HK-2 (cell line): Measurements from ENCODE around the gene RCAN2.

Experiments
- DNase-seq: peaks from one replicate; pipeline ENCODE4 v3.0.0-alpha.2; 2018; ENCODE audit not compliant: unreplicated experiment

RCAN2 gene

GRCh38 chr6:46215777-46216176 is 275.5 kb downstream of the RCAN2 start:
- DNase-seq = no peak

- DNase-seq = no peak
These were observed 276.0 kb downstream of the RCAN2 start for GRCh38 chr6:46215213-46215612.

DNA sequence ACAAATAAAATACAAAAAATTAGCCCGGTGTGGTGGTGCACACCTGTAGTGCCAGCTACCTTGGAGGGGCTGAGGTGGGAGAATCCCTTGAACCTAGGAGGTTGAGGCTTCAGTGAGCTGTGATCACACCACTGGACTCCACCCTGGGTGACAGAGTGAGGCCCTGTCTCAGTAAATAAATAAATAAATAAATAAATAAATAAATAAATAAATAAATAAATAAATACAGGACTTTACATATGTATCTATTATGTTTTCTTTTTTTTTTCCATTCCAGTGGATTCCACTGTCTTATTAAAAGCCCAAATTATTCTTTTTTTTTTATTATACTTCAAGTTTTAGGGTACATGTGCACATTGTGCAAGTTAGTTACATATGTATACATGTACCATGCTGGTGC is 279.3 kb downstream of the RCAN2 start:
- no peak for DNase-seq

DNA sequence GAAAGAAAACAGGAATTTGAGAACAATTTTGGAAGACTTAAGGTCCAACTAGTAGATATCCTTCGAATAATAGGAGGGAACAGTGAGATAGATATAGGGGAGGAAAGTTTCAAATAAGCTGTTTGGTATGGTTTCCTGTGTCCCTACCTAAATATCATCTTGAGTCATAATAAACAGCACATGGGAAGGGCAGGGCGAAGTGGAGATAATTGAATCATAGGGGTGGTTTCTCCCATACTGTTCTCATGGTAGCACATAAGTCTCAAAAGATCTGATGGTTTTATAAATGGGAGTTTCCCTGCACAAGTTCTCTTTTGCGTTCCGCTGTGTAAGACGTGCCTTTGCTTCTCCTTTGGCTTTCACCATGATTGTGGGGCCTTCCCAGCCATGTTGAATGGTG is 281.0 kb downstream of the RCAN2 start:
- DNase-seq = no peak

GRCh38 chr6:46208303-46208702 is 282.9 kb downstream of the RCAN2 start:
- DNase-seq = no peak

GRCh38 chr6:46207174-46207573 is 284.1 kb downstream of the RCAN2 start:
- no peak for DNase-seq

DNA sequence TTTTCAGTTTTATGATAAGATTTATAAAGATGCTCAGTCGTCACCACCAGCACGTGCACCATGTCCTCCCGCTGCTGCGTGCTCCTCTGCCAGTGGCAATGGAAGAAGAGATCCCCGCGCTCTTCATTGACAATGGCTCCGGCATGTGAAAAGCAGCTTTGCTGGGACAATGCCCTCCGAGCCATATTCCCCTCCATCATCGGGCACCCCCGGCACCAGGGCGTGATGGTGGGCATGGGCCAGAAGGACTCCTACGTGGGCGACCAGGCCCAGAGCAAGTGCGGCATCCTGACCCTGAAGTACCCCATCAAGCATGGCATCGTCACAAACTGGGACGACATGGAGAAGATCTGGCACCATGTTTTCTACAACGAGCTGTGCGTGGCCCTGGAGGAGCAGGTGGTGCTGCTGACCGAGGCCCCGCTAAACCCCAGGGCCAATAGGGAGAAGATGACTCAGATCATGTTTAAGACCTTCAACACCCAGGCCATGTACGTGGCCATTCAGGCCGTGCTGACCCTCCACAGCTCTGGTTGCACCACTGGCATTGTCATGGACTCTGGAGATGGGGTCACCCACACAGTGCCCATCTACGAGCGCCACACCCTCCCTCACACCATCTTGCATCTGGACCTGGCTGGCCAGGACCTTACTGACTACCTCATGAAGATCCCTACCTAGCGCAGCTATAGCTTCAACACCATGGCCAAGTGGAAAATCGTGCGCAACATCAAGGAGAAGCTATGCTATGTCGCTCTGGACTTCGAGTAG is 286.2 kb downstream of the RCAN2 start:
- no peak for DNase-seq

DNA sequence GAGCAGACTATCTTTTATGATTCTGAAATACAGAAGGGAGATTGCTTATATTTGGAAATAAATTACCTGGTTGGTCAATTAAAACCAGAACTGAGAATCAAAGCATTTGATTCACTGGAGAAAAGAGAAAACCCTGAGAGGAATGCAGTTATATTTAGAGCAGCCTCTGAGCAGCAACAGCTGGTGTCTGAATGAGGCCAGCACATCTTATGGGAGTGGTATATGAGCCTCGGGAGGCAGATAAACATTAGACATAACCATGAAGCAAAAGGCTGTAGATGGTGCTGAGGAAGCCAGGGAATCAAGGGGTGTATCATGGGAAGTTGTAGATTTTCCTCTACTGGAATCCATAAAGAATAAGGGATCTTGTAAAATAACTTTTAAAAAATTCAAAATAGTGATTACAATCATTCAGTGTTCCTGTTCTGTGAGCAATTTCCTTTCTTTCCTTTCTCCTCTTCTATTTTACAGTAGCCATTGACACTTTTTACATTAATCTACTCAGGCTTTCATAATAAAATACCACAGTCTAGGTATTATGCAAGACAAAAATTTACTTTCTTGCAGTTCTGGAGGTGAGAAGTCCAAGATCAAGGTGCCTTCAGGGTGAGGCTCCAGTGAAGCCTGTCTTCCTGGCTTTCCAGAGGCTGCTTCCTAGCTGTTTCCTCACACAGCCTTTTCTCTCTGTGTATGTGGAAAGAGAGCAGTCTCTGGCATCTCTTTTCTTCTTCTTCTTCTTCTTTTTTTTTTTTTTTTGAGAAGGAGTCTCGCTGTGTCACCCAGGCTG is 287.7 kb downstream of the RCAN2 start:
- DNase-seq = no peak

DNA sequence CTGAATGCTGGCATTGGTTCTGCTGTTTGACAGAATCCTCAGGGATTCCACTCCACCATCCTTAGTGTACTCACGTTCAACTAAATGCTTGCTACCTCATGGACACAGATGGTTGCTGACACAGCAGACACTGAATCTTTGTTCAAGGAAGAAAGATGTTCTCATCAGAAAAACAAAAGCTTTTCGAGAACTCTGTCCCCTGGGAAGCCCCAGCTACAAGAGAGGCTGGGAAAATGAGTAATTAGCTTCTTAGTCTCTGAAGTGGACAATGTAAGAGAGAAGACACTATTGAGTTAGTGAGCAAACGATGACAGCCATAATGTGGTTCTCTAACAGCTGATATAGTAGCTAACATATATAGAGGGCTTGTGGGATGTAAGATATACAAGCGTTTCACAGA is 289.5 kb downstream of the RCAN2 start:
- no peak for DNase-seq

DNA sequence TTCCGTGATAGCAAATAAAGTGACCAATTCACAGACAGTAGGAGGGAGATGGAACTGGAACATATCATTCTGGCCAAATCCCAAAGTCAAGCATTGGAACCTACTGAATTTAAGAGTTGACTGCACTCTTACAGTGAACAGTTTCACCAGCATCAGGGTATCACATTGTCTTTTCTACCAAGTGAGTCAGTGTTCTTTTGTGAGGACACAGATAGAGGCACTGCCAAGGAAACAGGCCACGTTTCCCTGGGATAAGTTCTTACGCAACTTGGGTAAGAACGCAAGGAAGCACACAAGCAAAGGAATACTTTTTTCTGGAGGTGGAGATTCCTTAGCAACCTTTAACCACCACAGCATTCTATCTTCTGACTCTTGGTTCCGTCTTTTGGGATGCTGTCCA is 291.9 kb downstream of the RCAN2 start:
- DNase-seq = no peak

- peak; percentile 10 for DNase-seq
These were observed 299.3 kb downstream of the RCAN2 start for GRCh38 chr6:46191961-46192360.

- DNase-seq = no peak
These were observed 300.4 kb downstream of the RCAN2 start for GRCh38 chr6:46190889-46191288.

DNA sequence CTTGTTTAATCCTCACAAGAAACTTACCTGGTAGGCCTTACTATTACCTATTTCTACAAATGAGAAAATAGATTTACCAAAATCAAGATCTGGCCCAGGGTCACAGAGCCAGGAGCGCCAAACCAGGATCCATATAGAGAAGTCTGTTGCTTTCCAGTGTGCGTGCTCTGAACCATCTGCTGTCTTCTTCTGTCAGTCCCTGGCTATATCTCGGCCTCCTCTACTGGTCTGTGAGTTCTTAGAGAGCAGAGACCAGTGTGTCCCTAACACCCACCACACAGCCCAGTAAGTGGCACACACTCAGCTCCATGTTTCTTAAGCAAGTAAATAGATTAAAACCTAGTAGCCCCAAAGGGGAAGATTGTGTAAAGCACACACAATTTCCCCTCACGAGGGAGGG is 301.5 kb downstream of the RCAN2 start:
- no peak for DNase-seq

DNA sequence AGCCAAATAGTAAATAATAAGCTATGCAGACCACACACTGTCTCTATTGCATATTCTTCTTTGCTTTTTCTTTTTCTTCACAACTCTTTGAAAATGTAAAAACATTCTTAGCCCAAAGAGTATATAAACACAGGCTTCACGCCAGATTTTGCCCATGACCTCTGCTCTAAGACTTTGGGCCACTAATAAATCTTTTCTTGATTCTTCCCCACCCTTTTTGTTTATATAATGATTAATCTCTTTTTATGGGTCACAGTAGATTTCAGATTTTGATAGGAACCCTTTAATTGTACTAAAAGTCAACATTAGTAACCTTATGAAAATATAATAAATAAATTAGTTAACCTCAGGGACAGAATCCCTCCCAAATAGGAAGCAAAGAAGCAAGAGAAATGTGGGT is 304.7 kb downstream of the RCAN2 start:
- DNase-seq = no peak

DNA sequence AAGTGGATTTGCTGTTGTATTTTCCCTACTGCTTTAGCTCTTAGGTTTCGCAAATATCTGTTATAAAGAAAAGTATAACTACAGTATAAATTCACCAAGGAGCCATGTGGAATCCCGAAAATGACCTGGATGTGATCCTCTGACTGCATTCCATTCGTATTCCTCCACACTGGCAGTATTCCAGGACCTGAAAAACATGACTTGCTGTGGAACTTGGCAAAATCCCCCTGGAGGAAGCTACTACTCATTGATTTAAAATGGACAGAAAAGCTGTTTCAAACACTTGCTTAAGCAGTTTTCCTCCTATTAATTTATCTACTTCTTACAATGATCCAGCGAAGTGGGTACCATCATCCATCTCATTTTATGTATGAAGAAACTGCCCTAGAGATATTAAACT is 307.1 kb downstream of the RCAN2 start:
- DNase-seq = peak; percentile 16

GRCh38 chr6:46175976-46176375 is 315.3 kb downstream of the RCAN2 start:
- DNase-seq = no peak

DNA sequence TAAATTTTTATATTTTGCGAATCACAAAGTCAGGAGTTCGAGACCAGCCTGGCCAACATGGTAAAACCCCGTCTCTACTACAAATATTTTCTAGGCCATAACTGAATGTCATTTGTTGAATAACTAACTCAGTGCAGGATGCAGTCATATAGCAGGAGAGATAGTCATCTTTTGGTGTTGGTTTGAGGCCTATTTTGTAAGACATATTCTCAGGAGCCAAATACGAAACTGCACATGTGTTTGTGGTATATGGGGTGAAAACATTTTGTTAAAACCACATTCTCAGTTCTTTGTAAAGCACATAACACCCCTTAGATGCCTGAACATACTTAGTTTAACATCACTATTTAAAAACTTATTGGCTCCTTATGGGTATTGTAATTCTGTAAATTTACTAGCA is 315.8 kb downstream of the RCAN2 start:
- DNase-seq = no peak

- no peak for DNase-seq
These were observed 316.3 kb downstream of the RCAN2 start for GRCh38 chr6:46174904-46175303.

- no peak for DNase-seq
These were observed 319.1 kb downstream of the RCAN2 start for GRCh38 chr6:46172176-46172575.
